ENCODE measurements around the gene ABCB4.

- TF ChIP-seq CTCF (IDR thresholded peaks at IDR 0.05): no peak
- TF ChIP-seq POLR2A (IDR thresholded peaks at IDR 0.05): no peak
These were observed 734 bp downstream of the ABCB4 start for GRCh38 chr7:87474533-87475358.
